ENCODE results near the gene SKAP1. TPM values are rescaled to one million over a fixed set of nuclear protein-coding genes. Genes with fewer than 3 reads are reported as not detected.

The SKAP1 gene
- total RNA-seq, 1 donor from 2014 or later, result not detected

DNA sequence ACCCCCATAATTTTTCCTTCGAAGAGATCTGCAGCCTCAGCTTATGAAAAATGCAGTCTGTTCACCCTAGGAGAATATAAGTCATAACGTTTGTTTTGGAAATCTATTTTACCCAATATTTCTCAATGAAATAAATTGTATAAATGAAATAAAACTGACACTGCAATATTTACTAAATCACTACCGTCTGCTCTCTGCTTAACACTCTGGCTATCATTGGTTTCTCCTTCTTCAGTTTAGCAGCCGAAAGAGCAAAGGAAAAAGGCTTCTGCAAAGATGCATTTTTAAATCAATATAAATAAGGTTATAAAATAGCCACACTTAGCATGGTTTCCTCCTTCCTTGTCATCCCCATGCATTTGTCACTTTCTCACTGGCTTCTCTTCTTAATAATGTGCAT, 174.3 kb downstream of the SKAP1 start:
- Histone ChIP-seq H3K4me1 (no peaks in the 10 kb centered on the region), H3K4me2 (no peak overlapping the region), H3K27ac (no peak overlapping the region), H3K27me3 (no peaks in the 10 kb centered on the region), H3K9ac (no peak overlapping the region), H2AFZ (replicated peaks) (no peak overlapping the region), H3K9me3 (ENCODE audit: low read depth) (no peaks in the 10 kb centered on the region), H3F3A (ENCODE audit: low read depth) (no peaks in the 10 kb centered on the region), H3K4me3 (no peak overlapping the region), H3K79me2 (ENCODE audit: low read depth) (no peaks in the 10 kb centered on the region), H4K20me1 (ENCODE audit: low read depth) (no peaks in the 10 kb centered on the region), H3K36me3 (no peaks in the 10 kb centered on the region)
- Mint-ChIP-seq H3K4me1 (peaks cover 4% of the 10 kb centered on the region), H3K27me3 (ENCODE audit: insufficient read depth, low read depth) (no peaks in the 10 kb centered on the region), H3K36me3 (no peaks in the 10 kb centered on the region), H3K4me3 (no peak overlapping the region), H3K9me3 (no peaks in the 10 kb centered on the region), H3K27ac (no peak overlapping the region)
- DNase-seq (ENCODE audit: low spot score), result no peak
- TF ChIP-seq EZH2phosphoT487 (IDR thresholded peaks at IDR 0.05) (no peak), EZH2 (IDR thresholded peaks at IDR 0.05) (no peak)
- TF ChIP-seq, protein P1, sequence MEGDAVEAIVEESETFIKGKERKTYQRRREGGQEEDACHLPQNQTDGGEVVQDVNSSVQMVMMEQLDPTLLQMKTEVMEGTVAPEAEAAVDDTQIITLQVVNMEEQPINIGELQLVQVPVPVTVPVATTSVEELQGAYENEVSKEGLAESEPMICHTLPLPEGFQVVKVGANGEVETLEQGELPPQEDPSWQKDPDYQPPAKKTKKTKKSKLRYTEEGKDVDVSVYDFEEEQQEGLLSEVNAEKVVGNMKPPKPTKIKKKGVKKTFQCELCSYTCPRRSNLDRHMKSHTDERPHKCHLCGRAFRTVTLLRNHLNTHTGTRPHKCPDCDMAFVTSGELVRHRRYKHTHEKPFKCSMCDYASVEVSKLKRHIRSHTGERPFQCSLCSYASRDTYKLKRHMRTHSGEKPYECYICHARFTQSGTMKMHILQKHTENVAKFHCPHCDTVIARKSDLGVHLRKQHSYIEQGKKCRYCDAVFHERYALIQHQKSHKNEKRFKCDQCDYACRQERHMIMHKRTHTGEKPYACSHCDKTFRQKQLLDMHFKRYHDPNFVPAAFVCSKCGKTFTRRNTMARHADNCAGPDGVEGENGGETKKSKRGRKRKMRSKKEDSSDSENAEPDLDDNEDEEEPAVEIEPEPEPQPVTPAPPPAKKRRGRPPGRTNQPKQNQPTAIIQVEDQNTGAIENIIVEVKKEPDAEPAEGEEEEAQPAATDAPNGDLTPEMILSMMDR (IDR thresholded peaks at IDR 0.05), result no peak

DNA sequence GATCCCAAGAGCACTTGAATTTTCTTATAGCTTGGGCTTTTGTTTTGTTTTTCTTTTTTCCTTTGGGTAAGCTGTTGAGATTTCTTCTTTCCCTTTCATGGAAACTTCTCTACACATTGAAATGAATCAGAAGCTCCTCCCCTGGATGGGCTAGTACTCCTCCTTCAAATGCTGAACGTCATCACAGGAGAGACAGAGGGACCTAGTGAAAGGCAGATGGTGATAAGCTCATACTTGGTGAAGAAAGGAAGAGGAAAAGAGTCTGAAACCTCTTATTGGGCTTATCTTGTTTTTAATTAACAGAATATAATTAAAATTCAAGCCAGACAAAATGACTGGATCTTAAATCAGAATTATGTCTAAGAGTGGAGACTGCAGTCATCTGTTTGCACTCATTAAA, 175.1 kb downstream of the SKAP1 start:
- Mint-ChIP-seq H3K4me1 (no peaks in the 10 kb centered on the region), H3K36me3 (no peaks in the 10 kb centered on the region), H3K9me3 (no peaks in the 10 kb centered on the region), H3K27ac (no peak overlapping the region), H3K4me3 (no peak overlapping the region), H3K27me3 (ENCODE audit: insufficient read depth, low read depth) (no peaks in the 10 kb centered on the region)
- Histone ChIP-seq H4K20me1 (ENCODE audit: low read depth) (no peaks in the 10 kb centered on the region), H3K4me1 (no peaks in the 10 kb centered on the region), H3F3A (ENCODE audit: low read depth) (no peaks in the 10 kb centered on the region), H3K27ac (no peak overlapping the region), H3K36me3 (no peaks in the 10 kb centered on the region), H3K4me3 (no peak overlapping the region), H3K27me3 (no peaks in the 10 kb centered on the region), H3K4me2 (no peak overlapping the region), H3K9me3 (ENCODE audit: low read depth) (no peaks in the 10 kb centered on the region), H3K79me2 (ENCODE audit: low read depth) (no peaks in the 10 kb centered on the region), H2AFZ (replicated peaks) (peak overlapping the region; percentile 36), H3K9ac (no peak overlapping the region)
- no peak for DNase-seq (ENCODE audit: low spot score)
- no peak for TF ChIP-seq EZH2 (IDR thresholded peaks at IDR 0.05)
- TF ChIP-seq EZH2phosphoT487 (IDR thresholded peaks at IDR 0.05), result no peak
- TF ChIP-seq, protein P1 (IDR thresholded peaks at IDR 0.05), result no peak

DNA sequence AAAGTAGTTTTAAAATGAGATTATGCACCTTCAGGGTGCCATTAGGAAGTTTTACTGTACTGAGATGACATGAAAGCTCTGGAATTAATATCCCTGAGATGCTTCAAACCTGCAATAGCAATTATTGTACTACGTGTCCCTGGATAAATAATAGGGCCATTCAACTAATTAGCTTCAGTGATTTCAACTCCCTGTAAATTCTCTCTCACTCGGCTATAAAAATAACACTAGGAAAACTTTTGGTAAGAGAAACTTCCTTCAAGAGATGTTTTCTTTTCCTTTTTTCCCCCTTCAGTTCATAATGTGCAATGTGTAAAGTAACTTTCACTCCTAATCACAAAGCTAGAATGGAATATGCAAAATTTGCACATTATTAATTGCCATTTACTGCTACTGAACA, 176.0 kb downstream of the SKAP1 start:
- H3K4me1 Mint-ChIP-seq, result no peaks in the 10 kb centered on the region
- H3F3A ChIP-seq (ENCODE audit: low read depth), result no peaks in the 10 kb centered on the region

More for the DNA sequence above, 176.0 kb downstream of the SKAP1 start:
- Histone ChIP-seq H3K4me3 (no peak overlapping the region), H3K4me1 (no peaks in the 10 kb centered on the region), H3K4me2 (no peak overlapping the region), H3K9me3 (ENCODE audit: low read depth) (no peaks in the 10 kb centered on the region), H3K79me2 (ENCODE audit: low read depth) (no peaks in the 10 kb centered on the region), H3K27ac (no peak overlapping the region), H3K27me3 (no peaks in the 10 kb centered on the region), H3K9ac (no peak overlapping the region), H3K36me3 (no peaks in the 10 kb centered on the region), H4K20me1 (ENCODE audit: low read depth) (no peaks in the 10 kb centered on the region), H2AFZ (replicated peaks) (no peak overlapping the region)
- TF ChIP-seq EZH2 (IDR thresholded peaks at IDR 0.05) (no peak), EZH2phosphoT487 (IDR thresholded peaks at IDR 0.05) (no peak)
- TF ChIP-seq, protein P1 (IDR thresholded peaks at IDR 0.05), result no peak
- Mint-ChIP-seq H3K27ac (no peak overlapping the region), H3K4me3 (no peak overlapping the region), H3K9me3 (no peaks in the 10 kb centered on the region), H3K36me3 (no peaks in the 10 kb centered on the region), H3K27me3 (ENCODE audit: insufficient read depth, low read depth) (no peaks in the 10 kb centered on the region)
- DNase-seq (ENCODE audit: low spot score), result no peak
